Measurements from ENCODE around the gene SLC2A1. TPM values are rescaled to one million over a fixed set of nuclear protein-coding genes. Genes with fewer than 3 reads are reported as not detected.

The SLC2A1 gene
- total and polyA plus RNA-seq, 9 of the 15 experiments (the other 6 are each of a cell fraction or from before 2014, with no cell fraction given): 12.6 to 153 (median 48.0) TPM

GRCh38 chr1:42936309-42937078 lies 22.2 kb downstream of the SLC2A1 start (continued):
- no peak for TF ChIP-seq CEBPZ (IDR thresholded peaks at IDR 0.05; ENCODE audit: borderline replicate concordance, low read depth, low read length)
- no peak for TF ChIP-seq ZNF77 (CRISPR knock-in tag; IDR thresholded peaks at IDR 0.05)
- no peak for TF ChIP-seq SUPT5H (IDR thresholded peaks at IDR 0.05)
- TF ChIP-seq THRA (IDR thresholded peaks at IDR 0.05): no peak
- TF ChIP-seq ASH1L (IDR thresholded peaks at IDR 0.05; ENCODE audit: borderline replicate concordance, low read depth, partially characterized antibody): no peak
- TF ChIP-seq HNRNPUL1 (IDR thresholded peaks at IDR 0.05; ENCODE audit: low read length): no peak
- peak; percentile 46; the same call in 1 of the 2 replicates for TF ChIP-seq ARID4B (CRISPR knock-in tag; IDR thresholded peaks at IDR 0.05)
- TF ChIP-seq ZSCAN32 (CRISPR knock-in tag; IDR thresholded peaks at IDR 0.05): no peak
- TF ChIP-seq COPS2 (conservative IDR thresholded peaks at IDR 0.05): no peak
- TF ChIP-seq U2AF2 (optimal IDR thresholded peaks at IDR 0.05; ENCODE audit: low read depth, low read length): no peak
- TF ChIP-seq SMARCA5 (IDR thresholded peaks at IDR 0.05): peak; percentile 30; the same call in 1 of the 2 replicates
- TF ChIP-seq TBP (optimal IDR thresholded peaks at IDR 0.05; ENCODE audit: low read depth, low read length): peak; percentile 43
- no peak for TF ChIP-seq ZNF12 (CRISPR knock-in tag; IDR thresholded peaks at IDR 0.05)
- TF ChIP-seq NCOA1 (IDR thresholded peaks at IDR 0.05; ENCODE audit: low read depth): peak; percentile 90
- no peak for TF ChIP-seq TAF9B (IDR thresholded peaks at IDR 0.05; ENCODE audit: partially characterized antibody)
- TF ChIP-seq ADNP (tag; IDR thresholded peaks at IDR 0.05): no peak
